PC-3 (cell line): ENCODE results near the gene CARF.
"Not testable (repeated sequence)": the region's sequence is repeated elsewhere in the genome, so short reads cannot be mapped to it uniquely, and the experiment has no call there.

Experiments used
- CTCF ChIP-seq: fragments of 300-600 bp; sonication (generic); conservative IDR thresholded peaks from 2 replicates; pipeline ENCODE4 v1.5.1; 2017; ENCODE audit warnings: antibody characterized with exemption, low read depth, mild to moderate bottlenecking, low read length
- EZH2 ChIP-seq: fragments of 300-600 bp; sonication (generic); IDR thresholded peaks from one replicate; pipeline ENCODE4 v1.6.1; 2017; ENCODE audit warnings: antibody characterized with exemption, mild to moderate bottlenecking, low read length; ENCODE audit not compliant: unreplicated experiment
- EZH2phosphoT487 ChIP-seq: fragments of 300-600 bp; sonication (generic); IDR thresholded peaks from 2 replicates; pipeline ENCODE4 v1.6.1; 2018; ENCODE audit warnings: mild to moderate bottlenecking, antibody characterized with exemption, low read length, borderline replicate concordance

GRCh38 chr2:202910250-202910649 is 1.8 kb upstream of the CARF start:
- not testable (repeated sequence) for TF ChIP-seq CTCF, EZH2, EZH2phosphoT487
